Subcutaneous abdominal adipose tissue (tissue), 5 donors: ENCODE results near the gene SMAGP.
"Not testable (repeated sequence)": the region's sequence is repeated elsewhere in the genome, so short reads cannot be mapped to it uniquely, and the experiment has no call there.

ENCODE experiments used
- H3K27ac ChIP-seq: one replicate; pipeline ENCODE4 v1.7.0; 2013; ENCODE audit warnings: low read depth, mild to moderate bottlenecking, inconsistent platforms, low read length, moderate library complexity
- H3K27me3 ChIP-seq, 5 donors: one replicate each; pipeline ENCODE4 v1.7.0; 2013; ENCODE audit warnings: low read length in 5 of 5, inconsistent platforms in 1 of 5; ENCODE audit not compliant: control insufficient read depth in 5 of 5, insufficient read depth in 4 of 5
- H3K36me3 ChIP-seq, 5 donors: one replicate each; pipeline ENCODE4 v1.7.0; 2013; ENCODE audit warnings: low read length in 5 of 5; ENCODE audit not compliant: control insufficient read depth in 5 of 5, insufficient read depth in 5 of 5
- H3K4me1 ChIP-seq, 5 donors: one replicate each; pipeline ENCODE4 v1.7.0; 2013; ENCODE audit warnings: low read length in 5 of 5, mild to moderate bottlenecking in 3 of 5, moderate library complexity in 1 of 5; ENCODE audit not compliant: control insufficient read depth in 5 of 5, insufficient read depth in 5 of 5
- H3K4me3 ChIP-seq, 5 donors: one replicate each; pipeline ENCODE4 v1.7.0; 2013; ENCODE audit warnings: low read length in 5 of 5, low read depth in 1 of 5
- H3K9ac ChIP-seq, 5 donors: one replicate each; pipeline ENCODE4 v1.7.0; 2013; ENCODE audit warnings: low read length in 5 of 5, mild to moderate bottlenecking in 4 of 5, moderate library complexity in 3 of 5
- H3K9me3 ChIP-seq, 5 donors: one replicate each; pipeline ENCODE4 v1.7.0; 2013; ENCODE audit warnings: low read length in 5 of 5; ENCODE audit not compliant: control insufficient read depth in 5 of 5
- donor health status: healthy.
- donor health status: healthy.
- donor health status: healthy.
- donor health status: healthy.
- donor health status: healthy.

The SMAGP gene

GRCh38 chr12:51242876-51243275 lies 27.3 kb downstream of the SMAGP start:
- no peak overlapping the region for H3K27ac ChIP-seq
- H3K36me3 ChIP-seq: peaks cover 15 to 52% (median 39%) of the 10 kb centered on the region in 5 donors
- no peak overlapping the region for H3K4me3 ChIP-seq
- peaks cover 6 to 64% (median 50%) of the 10 kb centered on the region in 5 donors for H3K4me1 ChIP-seq
- no peaks in the 10 kb centered on the region for H3K9me3 ChIP-seq
- no peaks in the 10 kb centered on the region for H3K27me3 ChIP-seq
- no peak overlapping the region for H3K9ac ChIP-seq

- peaks cover 3 to 57% (median 44%) of the 10 kb centered on the region in 5 donors for H3K4me1 ChIP-seq
- no peaks in the 10 kb centered on the region for H3K27me3 ChIP-seq
- no peak overlapping the region for H3K9ac ChIP-seq
- H3K9me3 ChIP-seq: no peaks in the 10 kb centered on the region
- no peak overlapping the region for H3K27ac ChIP-seq
- peaks cover 15 to 52% (median 39%) of the 10 kb centered on the region in 5 donors for H3K36me3 ChIP-seq
- no peak overlapping the region for H3K4me3 ChIP-seq
These were observed 28.1 kb downstream of the SMAGP start for GRCh38 chr12:51242120-51242519.

GRCh38 chr12:51240971-51241370 lies 29.2 kb downstream of the SMAGP start:
- Histone ChIP-seq H3K27ac (peak overlapping the region; percentile 47), H3K4me3 (no peak overlapping the region), H3K4me1 (peaks cover 0 to 47% (median 32%) of the 10 kb centered on the region in 5 donors), H3K9me3 (no peaks in the 10 kb centered on the region), H3K9ac (peak overlapping the region in 1 of 5 donors; percentile 28), H3K27me3 (no peaks in the 10 kb centered on the region), H3K36me3 (peaks cover 15 to 52% (median 39%) of the 10 kb centered on the region in 5 donors)

GRCh38 chr12:51238510-51239334 lies 31.5 kb downstream of the SMAGP start, which contains the start of gene DAZAP2:
DAZAP2 (plus strand) TSS chr12:51238826; CDS start chr12:51238908, 82 bp downstream.
- H3K4me3 ChIP-seq: peak within 1 kb of the TSS; percentile 97 to 100 (median 100)
- peaks cover 0 to 37% (median 26%) of the 10 kb centered on the region in 5 donors for H3K4me1 ChIP-seq
- H3K27ac ChIP-seq: peak within 1 kb of the TSS; percentile 100
- H3K9me3 ChIP-seq: no peaks in the 10 kb centered on the region
- H3K9ac ChIP-seq: peak within 1 kb of the TSS; percentile 100
- peaks cover 13 to 33% (median 30%) of the 10 kb centered on the region in 5 donors for H3K36me3 ChIP-seq
- H3K27me3 ChIP-seq: no peaks in the 10 kb centered on the region

GRCh38 chr12:51238037-51238509 lies 32.1 kb downstream of the SMAGP start:
- peaks cover 0 to 35% (median 26%) of the 10 kb centered on the region in 5 donors for H3K4me1 ChIP-seq
- no peaks in the 10 kb centered on the region for H3K9me3 ChIP-seq
- H3K27me3 ChIP-seq: no peaks in the 10 kb centered on the region
- peaks cover 13 to 30% (median 28%) of the 10 kb centered on the region in 5 donors for H3K36me3 ChIP-seq
- peak overlapping the region in 4 of 5 donors; percentile 52 to 100 (median 90) for H3K9ac ChIP-seq
- H3K27ac ChIP-seq: peak overlapping the region; percentile 100
- peak overlapping the region; percentile 97 to 100 (median 100) for H3K4me3 ChIP-seq

- Histone ChIP-seq H3K27me3 (no peaks in the 10 kb centered on the region), H3K4me3 (no peak overlapping the region), H3K4me1 (peaks cover 0 to 7% (median 6%) of the 10 kb centered on the region in 5 donors), H3K9me3 (no peaks in the 10 kb centered on the region), H3K9ac (no peak overlapping the region), H3K36me3 (no peaks in the 10 kb centered on the region), H3K27ac (no peak overlapping the region)
These were observed 35.7 kb downstream of the SMAGP start for GRCh38 chr12:51234530-51234929.

GRCh38 chr12:51232642-51233041 lies 37.6 kb downstream of the SMAGP start:
- no peak overlapping the region for H3K27ac ChIP-seq
- H3K27me3 ChIP-seq: no peaks in the 10 kb centered on the region

GRCh38 chr12:51229116-51229809 lies 41.0 kb downstream of the SMAGP start:
- Histone ChIP-seq H3K36me3 (no peaks in the 10 kb centered on the region), H3K9me3 (no peaks in the 10 kb centered on the region), H3K4me1 (no peaks in the 10 kb centered on the region), H3K27ac (no peak overlapping the region), H3K4me3 (no peak overlapping the region), H3K9ac (no peak overlapping the region), H3K27me3 (no peaks in the 10 kb centered on the region)

More at GRCh38 chr12:51232642-51233041, 37.6 kb downstream of the SMAGP start:
- no peak overlapping the region for H3K9ac ChIP-seq
- no peaks in the 10 kb centered on the region for H3K36me3 ChIP-seq
- no peak overlapping the region for H3K4me3 ChIP-seq
- no peaks in the 10 kb centered on the region for H3K9me3 ChIP-seq
- no peaks in the 10 kb centered on the region for H3K4me1 ChIP-seq

- H3K27me3 ChIP-seq: no peaks in the 10 kb centered on the region
- H3K9ac ChIP-seq: no peak overlapping the region
- H3K9me3 ChIP-seq: no peaks in the 10 kb centered on the region
- H3K4me1 ChIP-seq: no peaks in the 10 kb centered on the region
- H3K27ac ChIP-seq: no peak overlapping the region
- H3K4me3 ChIP-seq: no peak overlapping the region
- H3K36me3 ChIP-seq: no peaks in the 10 kb centered on the region
These were observed 42.3 kb downstream of the SMAGP start for GRCh38 chr12:51227962-51228361.

- not testable (repeated sequence) for H3K9me3 ChIP-seq, H3K4me1 ChIP-seq, H3K36me3 ChIP-seq, H3K4me3 ChIP-seq, H3K9ac ChIP-seq, H3K27me3 ChIP-seq, H3K27ac ChIP-seq
These were observed 43.1 kb downstream of the SMAGP start for GRCh38 chr12:51227112-51227511.
